Endothelial cell (in vitro differentiated cells): ENCODE data around the gene C11orf21. TPM values are rescaled to one million over a fixed set of nuclear protein-coding genes. Genes with fewer than 3 reads are reported as not detected.

Source experiments
- DNase-seq: peaks from one replicate; pipeline ENCODE4 v3.0.0; 2021; ENCODE audit warnings: low spot score
- H3K27ac Mint-ChIP-seq: one replicate; pipeline ENCODE4 v1.8.0; 2021; ENCODE audit warnings: mixed read lengths, inconsistent platforms; ENCODE audit not compliant: unreplicated experiment
- H3K27me3 Mint-ChIP-seq: one replicate; pipeline ENCODE4 v1.8.0; 2021; ENCODE audit warnings: mild to moderate bottlenecking, moderate library complexity, mixed read lengths, inconsistent platforms; ENCODE audit not compliant: unreplicated experiment
- H3K36me3 Mint-ChIP-seq: one replicate; pipeline ENCODE4 v1.8.0; 2021; ENCODE audit warnings: mild to moderate bottlenecking, low read depth, mixed read lengths, inconsistent platforms; ENCODE audit not compliant: unreplicated experiment
- H3K4me1 Mint-ChIP-seq: one replicate; pipeline ENCODE4 v1.8.0; 2021; ENCODE audit warnings: mild to moderate bottlenecking, mixed read lengths, inconsistent platforms; ENCODE audit not compliant: unreplicated experiment
- H3K4me3 Mint-ChIP-seq: one replicate; pipeline ENCODE4 v1.8.0; 2021; ENCODE audit warnings: mild to moderate bottlenecking, mixed read lengths, inconsistent platforms; ENCODE audit not compliant: unreplicated experiment
- H3K9me3 Mint-ChIP-seq: one replicate; pipeline ENCODE4 v1.8.0; 2021; ENCODE audit warnings: mixed read lengths, inconsistent platforms; ENCODE audit not compliant: unreplicated experiment
- total RNA-seq: library from RNA; stranded (reverse); fragmentation: NEBNext Ultra II Directional; extraction: Animal tissue kit (Norgen Biotek cat#: 25700); gene quantifications from one replicate; pipeline ENCODE4 v1.2.1, GENCODE V29; 2021; ENCODE audit not compliant: unreplicated experiment
- TF ChIP-seq, protein P1 (sequence below): fragments of 200-600 bp; sonication (generic); IDR thresholded peaks from one replicate; pipeline ENCODE4 v1.5.0; 2021; ENCODE audit warnings: antibody characterized with exemption; ENCODE audit not compliant: unreplicated experiment

The C11orf21 gene
- total RNA-seq, 1 donor from 2014 or later: 0.13 TPM

DNA sequence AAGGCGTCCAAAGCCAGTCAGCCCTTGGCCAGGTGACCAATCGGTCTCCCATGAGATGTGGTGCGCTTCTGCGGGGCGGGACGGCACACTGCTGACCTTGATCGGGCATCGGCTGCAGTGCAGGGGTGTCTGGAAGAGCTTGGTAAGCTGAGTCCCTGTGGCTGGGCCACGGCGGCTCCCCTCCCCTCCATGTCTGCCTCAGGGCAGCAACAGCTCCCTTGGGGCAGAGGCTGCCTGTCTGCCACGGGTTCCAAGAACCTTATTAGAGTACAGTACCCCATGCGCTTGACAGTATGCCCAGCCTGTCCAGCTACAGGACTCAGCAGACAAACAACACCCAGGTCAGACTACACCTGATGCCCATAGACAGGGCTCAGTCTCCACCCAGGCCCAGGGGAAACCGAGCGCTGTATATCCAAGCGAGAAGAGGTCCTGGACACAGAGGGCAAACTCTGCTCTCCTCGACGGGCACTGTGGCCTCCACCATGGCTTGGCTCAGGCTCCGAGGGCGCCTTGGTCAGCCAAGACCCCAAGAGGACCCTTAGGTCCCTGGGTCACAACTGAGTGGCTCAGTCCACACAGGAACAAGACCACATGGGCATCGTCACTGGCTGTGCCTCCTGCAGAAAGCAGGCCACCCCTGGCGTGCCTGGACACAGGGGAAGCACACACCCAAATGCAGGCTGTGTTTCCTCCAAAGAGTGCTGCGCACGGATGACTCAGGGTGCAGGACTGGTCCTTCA, 19.0 kb upstream of the C11orf21 start:
- Mint-ChIP-seq H3K36me3 (no peaks in the 10 kb centered on the region), H3K4me3 (no peak overlapping the region), H3K9me3 (no peaks in the 10 kb centered on the region), H3K27ac (no peak overlapping the region), H3K27me3 (peaks cover 3% of the 10 kb centered on the region), H3K4me1 (no peaks in the 10 kb centered on the region)
- no peak for DNase-seq
- TF ChIP-seq, protein P1, sequence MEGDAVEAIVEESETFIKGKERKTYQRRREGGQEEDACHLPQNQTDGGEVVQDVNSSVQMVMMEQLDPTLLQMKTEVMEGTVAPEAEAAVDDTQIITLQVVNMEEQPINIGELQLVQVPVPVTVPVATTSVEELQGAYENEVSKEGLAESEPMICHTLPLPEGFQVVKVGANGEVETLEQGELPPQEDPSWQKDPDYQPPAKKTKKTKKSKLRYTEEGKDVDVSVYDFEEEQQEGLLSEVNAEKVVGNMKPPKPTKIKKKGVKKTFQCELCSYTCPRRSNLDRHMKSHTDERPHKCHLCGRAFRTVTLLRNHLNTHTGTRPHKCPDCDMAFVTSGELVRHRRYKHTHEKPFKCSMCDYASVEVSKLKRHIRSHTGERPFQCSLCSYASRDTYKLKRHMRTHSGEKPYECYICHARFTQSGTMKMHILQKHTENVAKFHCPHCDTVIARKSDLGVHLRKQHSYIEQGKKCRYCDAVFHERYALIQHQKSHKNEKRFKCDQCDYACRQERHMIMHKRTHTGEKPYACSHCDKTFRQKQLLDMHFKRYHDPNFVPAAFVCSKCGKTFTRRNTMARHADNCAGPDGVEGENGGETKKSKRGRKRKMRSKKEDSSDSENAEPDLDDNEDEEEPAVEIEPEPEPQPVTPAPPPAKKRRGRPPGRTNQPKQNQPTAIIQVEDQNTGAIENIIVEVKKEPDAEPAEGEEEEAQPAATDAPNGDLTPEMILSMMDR: no peak

DNA sequence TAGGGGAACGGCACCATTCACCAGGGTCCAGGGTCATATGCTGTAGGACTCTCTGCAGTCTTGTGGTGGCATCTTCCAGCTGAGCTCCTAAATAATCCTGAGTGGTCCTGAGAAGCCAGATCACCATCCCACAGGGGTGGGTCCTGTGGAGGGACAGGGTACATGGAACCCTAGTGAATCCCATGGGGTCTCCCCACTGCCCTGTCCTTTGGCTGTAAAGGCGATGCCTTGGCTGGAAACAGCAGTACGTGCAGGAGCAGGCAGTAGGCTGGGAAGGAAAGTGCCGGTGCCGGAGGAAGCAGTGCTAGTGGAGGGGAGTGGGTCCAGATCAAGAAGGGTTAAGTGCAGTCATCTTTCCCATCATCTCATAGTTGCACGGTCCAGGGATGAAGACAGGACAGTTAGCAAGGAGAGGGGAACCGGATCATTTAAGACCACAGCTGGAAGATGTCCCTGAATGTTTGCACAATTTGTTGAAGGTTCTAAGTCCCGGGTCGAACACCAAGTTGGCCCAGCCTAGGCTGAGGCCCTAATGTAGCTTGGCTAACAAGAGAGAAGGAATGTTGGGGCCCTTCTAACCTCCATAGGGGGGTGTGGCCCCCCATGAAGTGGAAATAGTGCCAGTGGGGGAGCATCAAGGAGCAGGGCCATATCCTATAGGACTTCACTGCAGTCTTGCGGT, 18.2 kb upstream of the C11orf21 start:
- Mint-ChIP-seq H3K27ac (no peak overlapping the region), H3K4me3 (no peak overlapping the region), H3K9me3 (no peaks in the 10 kb centered on the region), H3K27me3 (peaks cover 1% of the 10 kb centered on the region), H3K36me3 (no peaks in the 10 kb centered on the region), H3K4me1 (no peaks in the 10 kb centered on the region)
- DNase-seq: no peak
- TF ChIP-seq, protein P1: no peak

DNA sequence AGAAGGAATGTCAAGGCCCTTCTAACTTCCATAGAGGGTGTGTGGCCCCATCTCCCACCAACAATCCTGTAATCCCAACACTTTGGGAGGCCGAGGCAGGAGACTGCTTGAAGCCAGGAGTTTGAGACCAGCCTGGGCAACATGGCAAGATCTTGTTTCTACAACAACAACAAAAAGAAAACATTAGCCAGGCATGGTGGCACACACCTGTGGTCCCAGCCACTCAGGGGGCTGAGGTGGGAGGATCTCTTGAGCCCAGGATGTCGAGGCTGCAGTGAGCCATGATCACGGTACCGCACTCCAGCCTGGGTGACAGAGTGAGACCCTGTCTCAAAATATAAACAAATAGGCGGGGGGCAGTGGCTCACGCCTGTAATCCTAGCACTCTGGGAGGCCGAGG, 17.0 kb upstream of the C11orf21 start:
- DNase-seq: no peak
- H3K27ac Mint-ChIP-seq: no peak overlapping the region
- H3K36me3 Mint-ChIP-seq: no peaks in the 10 kb centered on the region
- H3K4me1 Mint-ChIP-seq: no peaks in the 10 kb centered on the region
- peaks cover 1% of the 10 kb centered on the region for H3K27me3 Mint-ChIP-seq
- TF ChIP-seq, protein P1: no peak
- H3K4me3 Mint-ChIP-seq: no peak overlapping the region
- no peaks in the 10 kb centered on the region for H3K9me3 Mint-ChIP-seq

DNA sequence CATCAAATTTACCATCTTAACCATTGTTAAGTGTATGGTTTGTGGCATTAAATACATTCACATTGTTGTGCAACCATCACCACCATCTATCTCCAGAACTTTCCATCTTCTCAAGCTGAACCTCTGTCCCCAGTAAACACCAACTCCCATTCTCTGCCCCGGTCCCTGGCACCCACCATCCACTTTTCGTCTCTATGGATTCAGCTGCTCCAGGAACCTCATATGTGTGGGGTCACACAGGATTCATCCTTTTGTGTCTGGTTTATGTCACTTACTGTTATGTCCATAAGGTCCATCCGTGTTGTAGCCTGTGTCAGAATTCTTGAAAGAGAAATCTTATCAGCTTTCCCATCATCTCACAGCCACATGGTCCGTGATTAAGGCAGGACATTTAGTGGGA, 16.4 kb upstream of the C11orf21 start:
- no peak for DNase-seq

More for the DNA sequence above, 16.4 kb upstream of the C11orf21 start:
- no peaks in the 10 kb centered on the region for H3K9me3 Mint-ChIP-seq
- TF ChIP-seq, protein P1: no peak
- no peak overlapping the region for H3K27ac Mint-ChIP-seq
- H3K36me3 Mint-ChIP-seq: no peaks in the 10 kb centered on the region
- no peak overlapping the region for H3K4me3 Mint-ChIP-seq
- no peaks in the 10 kb centered on the region for H3K4me1 Mint-ChIP-seq
- peaks cover 1% of the 10 kb centered on the region for H3K27me3 Mint-ChIP-seq
